ENCODE results near the gene RTCB.

DNA sequence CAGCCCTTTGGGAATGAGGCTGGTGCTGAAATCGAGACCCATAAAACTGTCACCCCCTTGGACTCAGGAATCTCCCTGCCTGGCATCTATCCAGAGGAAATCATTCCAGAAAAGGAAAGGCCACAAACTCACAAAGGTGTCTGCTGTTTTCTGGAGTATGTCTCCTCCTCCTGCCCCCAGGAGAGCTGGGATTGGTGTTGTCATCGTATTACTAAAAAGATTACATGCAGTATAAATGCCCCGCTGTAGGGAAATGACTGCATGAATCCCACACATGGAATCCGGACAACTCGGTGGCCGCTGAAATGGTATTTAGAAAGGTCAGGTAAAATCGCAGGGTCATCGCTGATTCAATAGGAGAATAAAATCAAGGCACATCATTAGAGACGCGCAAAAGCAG lies 73.3 kb downstream of the RTCB start:
- TF ChIP-seq TAF1 (IDR thresholded peaks at IDR 0.05; ENCODE audit: borderline replicate concordance, insufficient read depth, low read length) = no peak
- TF ChIP-seq, protein P1, sequence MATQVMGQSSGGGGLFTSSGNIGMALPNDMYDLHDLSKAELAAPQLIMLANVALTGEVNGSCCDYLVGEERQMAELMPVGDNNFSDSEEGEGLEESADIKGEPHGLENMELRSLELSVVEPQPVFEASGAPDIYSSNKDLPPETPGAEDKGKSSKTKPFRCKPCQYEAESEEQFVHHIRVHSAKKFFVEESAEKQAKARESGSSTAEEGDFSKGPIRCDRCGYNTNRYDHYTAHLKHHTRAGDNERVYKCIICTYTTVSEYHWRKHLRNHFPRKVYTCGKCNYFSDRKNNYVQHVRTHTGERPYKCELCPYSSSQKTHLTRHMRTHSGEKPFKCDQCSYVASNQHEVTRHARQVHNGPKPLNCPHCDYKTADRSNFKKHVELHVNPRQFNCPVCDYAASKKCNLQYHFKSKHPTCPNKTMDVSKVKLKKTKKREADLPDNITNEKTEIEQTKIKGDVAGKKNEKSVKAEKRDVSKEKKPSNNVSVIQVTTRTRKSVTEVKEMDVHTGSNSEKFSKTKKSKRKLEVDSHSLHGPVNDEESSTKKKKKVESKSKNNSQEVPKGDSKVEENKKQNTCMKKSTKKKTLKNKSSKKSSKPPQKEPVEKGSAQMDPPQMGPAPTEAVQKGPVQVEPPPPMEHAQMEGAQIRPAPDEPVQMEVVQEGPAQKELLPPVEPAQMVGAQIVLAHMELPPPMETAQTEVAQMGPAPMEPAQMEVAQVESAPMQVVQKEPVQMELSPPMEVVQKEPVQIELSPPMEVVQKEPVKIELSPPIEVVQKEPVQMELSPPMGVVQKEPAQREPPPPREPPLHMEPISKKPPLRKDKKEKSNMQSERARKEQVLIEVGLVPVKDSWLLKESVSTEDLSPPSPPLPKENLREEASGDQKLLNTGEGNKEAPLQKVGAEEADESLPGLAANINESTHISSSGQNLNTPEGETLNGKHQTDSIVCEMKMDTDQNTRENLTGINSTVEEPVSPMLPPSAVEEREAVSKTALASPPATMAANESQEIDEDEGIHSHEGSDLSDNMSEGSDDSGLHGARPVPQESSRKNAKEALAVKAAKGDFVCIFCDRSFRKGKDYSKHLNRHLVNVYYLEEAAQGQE (IDR thresholded peaks at IDR 0.05; ENCODE audit: insufficient read depth in 1 of 2, low read depth in 2 of 2, low read length in 2 of 2) = no peak
- TF ChIP-seq FOXP2 (optimal IDR thresholded peaks at IDR 0.05; ENCODE audit: borderline replicate concordance, extremely low read depth, extremely low read length, insufficient read depth) = no peak
- TF ChIP-seq POLR2AphosphoS5 (IDR thresholded peaks at IDR 0.05; ENCODE audit: low read depth, low read length) = no peak
- TF ChIP-seq SIN3A (IDR thresholded peaks at IDR 0.05; ENCODE audit: borderline replicate concordance, insufficient read depth, low read length) = no peak

All from PFSK-1 (cell line).